Measurements from ENCODE around the gene RPA4. TPM values are rescaled to one million over a fixed set of nuclear protein-coding genes. Genes with fewer than 3 reads are reported as not detected.
"Not testable (repeated sequence)": the region's sequence is repeated elsewhere in the genome, so short reads cannot be mapped to it uniquely, and the experiment has no call there.

The RPA4 gene
- total and polyA plus RNA-seq, 3 donors from 2014 or later, result 1.6 to 10.6 (median 8.7) TPM

DNA sequence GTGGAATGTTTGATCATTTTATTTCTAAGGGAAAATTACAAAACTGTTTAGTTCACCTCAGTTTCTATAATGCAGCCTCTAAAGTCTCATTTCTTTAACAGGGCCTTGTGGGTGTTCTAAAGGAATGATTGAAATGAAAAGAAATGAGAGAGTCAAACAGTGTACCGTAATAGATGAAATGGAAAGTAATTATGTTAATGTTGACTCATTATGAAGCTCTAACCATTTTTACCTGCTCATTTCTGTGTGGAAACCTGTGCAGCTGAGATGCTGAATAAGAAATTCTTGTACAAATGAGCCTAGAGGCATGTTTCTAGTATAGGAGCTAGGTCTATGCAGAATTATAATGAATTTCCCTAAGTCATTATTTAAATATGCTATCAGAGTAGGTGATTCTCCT lies 45.2 kb upstream of the RPA4 start:
- WGBS, 2 donors, result 85 to 89% methylated on average over 1 of the region's 1 CpG
- no peaks in the 10 kb centered on the region for H3K4me1 ChIP-seq
- no peak overlapping the region for H3K27ac ChIP-seq
- H3K9me3 ChIP-seq, result no peaks in the 10 kb centered on the region
- no peak for TF ChIP-seq POLR2A (IDR thresholded peaks at IDR 0.05)
- TF ChIP-seq, protein P1, sequence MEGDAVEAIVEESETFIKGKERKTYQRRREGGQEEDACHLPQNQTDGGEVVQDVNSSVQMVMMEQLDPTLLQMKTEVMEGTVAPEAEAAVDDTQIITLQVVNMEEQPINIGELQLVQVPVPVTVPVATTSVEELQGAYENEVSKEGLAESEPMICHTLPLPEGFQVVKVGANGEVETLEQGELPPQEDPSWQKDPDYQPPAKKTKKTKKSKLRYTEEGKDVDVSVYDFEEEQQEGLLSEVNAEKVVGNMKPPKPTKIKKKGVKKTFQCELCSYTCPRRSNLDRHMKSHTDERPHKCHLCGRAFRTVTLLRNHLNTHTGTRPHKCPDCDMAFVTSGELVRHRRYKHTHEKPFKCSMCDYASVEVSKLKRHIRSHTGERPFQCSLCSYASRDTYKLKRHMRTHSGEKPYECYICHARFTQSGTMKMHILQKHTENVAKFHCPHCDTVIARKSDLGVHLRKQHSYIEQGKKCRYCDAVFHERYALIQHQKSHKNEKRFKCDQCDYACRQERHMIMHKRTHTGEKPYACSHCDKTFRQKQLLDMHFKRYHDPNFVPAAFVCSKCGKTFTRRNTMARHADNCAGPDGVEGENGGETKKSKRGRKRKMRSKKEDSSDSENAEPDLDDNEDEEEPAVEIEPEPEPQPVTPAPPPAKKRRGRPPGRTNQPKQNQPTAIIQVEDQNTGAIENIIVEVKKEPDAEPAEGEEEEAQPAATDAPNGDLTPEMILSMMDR (IDR thresholded peaks at IDR 0.05), result no peak
- no peak for DNase-seq
- intact Hi-C loops (cut with DNase I; ENCODE audit: low total_unique reads), result no loop called here
- H3K27me3 ChIP-seq, result no peaks in the 10 kb centered on the region
- no peaks in the 10 kb centered on the region for H3K36me3 ChIP-seq (ENCODE audit: low read depth, missing control alignments)
- no peak overlapping the region for H3K4me3 ChIP-seq

DNA sequence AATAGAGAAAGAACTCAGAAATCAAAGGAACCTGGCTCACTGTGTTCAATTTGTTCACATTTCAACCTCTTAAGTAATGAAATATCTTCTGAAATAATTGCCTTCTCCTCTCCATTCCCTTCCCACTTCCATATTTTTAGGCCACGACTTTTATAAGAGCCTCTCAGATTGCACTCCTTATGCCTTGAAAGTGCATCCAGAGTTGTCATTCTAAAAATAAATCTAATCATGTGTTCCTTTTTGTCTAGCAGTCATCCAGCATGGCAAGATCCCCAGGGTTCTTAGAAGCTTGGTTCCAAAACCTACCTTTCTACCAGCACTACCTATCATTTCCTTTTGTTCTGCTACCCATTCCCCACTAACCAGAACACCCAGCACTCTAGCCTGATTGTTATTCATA lies 42.4 kb upstream of the RPA4 start:
- no peaks in the 10 kb centered on the region for H3K4me1 ChIP-seq
- H3K27ac ChIP-seq, result no peak overlapping the region
- no peaks in the 10 kb centered on the region for H3K27me3 ChIP-seq
- WGBS, 2 donors, result 67 to 79% methylated on average over 1 of the region's 1 CpG
- intact Hi-C loops (cut with DNase I; ENCODE audit: low total_unique reads), result no loop called here
- DNase-seq, result no peak
- no peaks in the 10 kb centered on the region for H3K9me3 ChIP-seq
- H3K4me3 ChIP-seq, result no peak overlapping the region
- TF ChIP-seq, protein P1 (IDR thresholded peaks at IDR 0.05), result no peak
- no peak for TF ChIP-seq POLR2A (IDR thresholded peaks at IDR 0.05)
- H3K36me3 ChIP-seq (ENCODE audit: low read depth, missing control alignments), result no peaks in the 10 kb centered on the region

- intact Hi-C loops (cut with DNase I; ENCODE audit: low total_unique reads); H3K27me3 ChIP-seq; H3K4me3 ChIP-seq; H3K36me3 ChIP-seq (ENCODE audit: low read depth, missing control alignments); DNase-seq; H3K27ac ChIP-seq; H3K9me3 ChIP-seq; H3K4me1 ChIP-seq: not testable (repeated sequence)
- 84 to 90% methylated on average over 3 of the region's 3 CpGs for WGBS, 2 donors
These were observed 41.8 kb upstream of the RPA4 start for GRCh38 chrX:96841866-96842265.

DNA sequence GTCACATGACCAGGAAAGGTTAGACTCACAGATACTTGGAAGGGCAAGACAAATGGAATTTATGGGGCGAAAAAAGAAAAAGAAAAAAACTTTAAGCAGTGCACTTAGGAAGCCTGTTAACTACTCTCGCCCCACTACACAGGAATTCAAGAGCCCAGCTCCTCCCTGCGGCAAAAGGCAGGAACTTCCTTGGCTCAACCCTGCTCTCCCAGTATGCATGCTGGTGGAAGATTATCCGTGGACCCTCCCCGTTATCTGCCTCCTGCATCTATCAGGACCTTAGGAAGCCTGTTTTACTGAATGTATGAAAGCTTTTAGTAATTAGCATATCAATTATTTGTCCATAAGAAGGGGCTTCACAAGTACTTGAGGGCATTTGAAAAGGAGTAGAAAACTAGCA lies 40.1 kb upstream of the RPA4 start:
- no peak overlapping the region for H3K4me3 ChIP-seq
- H3K27me3 ChIP-seq, result no peaks in the 10 kb centered on the region
- H3K36me3 ChIP-seq (ENCODE audit: low read depth, missing control alignments), result no peaks in the 10 kb centered on the region
- H3K4me1 ChIP-seq, result no peaks in the 10 kb centered on the region
- no peak overlapping the region for H3K27ac ChIP-seq
- no peak for DNase-seq
- no peaks in the 10 kb centered on the region for H3K9me3 ChIP-seq
- 63 to 85% methylated on average over 4 to 5 of the region's 5 CpGs for WGBS, 2 donors
- intact Hi-C loops (cut with DNase I; ENCODE audit: low total_unique reads), result no loop called here
- TF ChIP-seq POLR2A (IDR thresholded peaks at IDR 0.05), result no peak
- TF ChIP-seq, protein P1 (IDR thresholded peaks at IDR 0.05), result no peak

- DNase-seq, result no peak
- Histone ChIP-seq H3K4me1 (no peaks in the 10 kb centered on the region), H3K9me3 (no peaks in the 10 kb centered on the region), H3K27me3 (no peaks in the 10 kb centered on the region), H3K27ac (no peak overlapping the region), H3K4me3 (no peak overlapping the region), H3K36me3 (ENCODE audit: low read depth, missing control alignments) (no peaks in the 10 kb centered on the region)
- 91 to 100% methylated on average over 1 of the region's 1 CpG for WGBS, 2 donors
- intact Hi-C loops (cut with DNase I; ENCODE audit: low total_unique reads), result no loop called here
- TF ChIP-seq POLR2A (IDR thresholded peaks at IDR 0.05), result no peak
- TF ChIP-seq, protein P1 (IDR thresholded peaks at IDR 0.05), result no peak
These were observed 36.9 kb upstream of the RPA4 start for GRCh38 chrX:96846841-96847240.

DNA sequence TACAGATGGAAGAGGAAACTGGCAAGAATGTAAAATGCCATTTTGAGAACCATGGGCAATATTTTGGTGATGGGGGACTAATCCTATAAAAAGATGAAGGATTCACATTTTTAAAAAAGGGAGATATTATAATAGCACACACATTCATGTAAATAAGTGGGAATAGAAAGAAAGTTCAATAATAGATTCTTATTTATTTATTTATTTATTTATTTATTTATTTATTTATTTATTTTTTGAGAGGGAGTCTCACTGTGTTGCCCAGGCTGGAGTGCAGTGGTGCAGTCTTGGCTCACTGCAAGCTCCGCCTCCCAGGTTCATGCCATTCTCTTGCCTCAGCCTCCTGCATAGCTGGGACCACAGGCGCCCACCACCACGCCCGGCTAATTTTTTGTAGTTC lies 24.3 kb upstream of the RPA4 start:
- intact Hi-C loops (cut with DNase I; ENCODE audit: low total_unique reads); H3K4me1 ChIP-seq; H3K27me3 ChIP-seq; H3K27ac ChIP-seq; H3K36me3 ChIP-seq (ENCODE audit: low read depth, missing control alignments); H3K4me3 ChIP-seq; H3K9me3 ChIP-seq; DNase-seq: not testable (repeated sequence)
- 95 to 100% methylated on average over 2 to 4 of the region's 4 CpGs for WGBS, 2 donors

Measured in testis (tissue), 3 donors.